Hepatocyte (in vitro differentiated cells): ENCODE measurements around the gene RBM17. TPM values are rescaled to one million over a fixed set of nuclear protein-coding genes. Genes with fewer than 3 reads are reported as not detected.

Experiments used
- DNase-seq: peaks from one replicate; pipeline ENCODE4 v3.0.0-alpha.2; 2016; ENCODE audit warnings: low spot score
- H2AFZ ChIP-seq: fragments of 200-600 bp; sonication (generic); 2 replicates; pipeline ENCODE4 v1.6.0; 2016; ENCODE audit warnings: antibody characterized with exemption, mild to moderate bottlenecking
- H3K27ac ChIP-seq: fragments of 200-600 bp; sonication (generic); 2 replicates; pipeline ENCODE4 v1.5.1; 2016; ENCODE audit warnings: mild to moderate bottlenecking
- H3K27me3 ChIP-seq: fragments of 200-600 bp; sonication (generic); 2 replicates; pipeline ENCODE4 v1.6.1; 2016
- H3K36me3 ChIP-seq: fragments of 200-600 bp; sonication (generic); replicated peaks from 2 replicates; pipeline ENCODE4 v1.5.1; 2016; ENCODE audit warnings: low read depth; ENCODE audit not compliant: insufficient read depth
- H3K4me1 ChIP-seq: fragments of 200-600 bp; sonication (generic); 2 replicates; pipeline ENCODE4 v1.5.1; 2016; ENCODE audit warnings: mild to moderate bottlenecking, moderate library complexity; ENCODE audit not compliant: insufficient read depth
- H3K4me2 ChIP-seq: fragments of 200-600 bp; sonication (generic); 2 replicates; pipeline ENCODE4 v1.6.0; 2016
- H3K4me3 ChIP-seq: fragments of 200-600 bp; sonication (generic); 2 replicates; pipeline ENCODE4 v1.5.1; 2016; ENCODE audit warnings: mild to moderate bottlenecking
- H3K79me2 ChIP-seq: fragments of 200-600 bp; sonication (generic); 2 replicates; pipeline ENCODE4 v1.6.0; 2017; ENCODE audit warnings: mild to moderate bottlenecking
- H3K9me2 ChIP-seq: fragments of 200-600 bp; sonication (generic); replicated peaks from 2 replicates; pipeline ENCODE4 v1.6.0; 2017; ENCODE audit warnings: mild to moderate bottlenecking; ENCODE audit not compliant: insufficient read depth
- H3K9me3 ChIP-seq: fragments of 200-600 bp; sonication (generic); 2 replicates; pipeline ENCODE4 v1.5.1; 2016; ENCODE audit warnings: low read depth, mild to moderate bottlenecking
- H4K20me1 ChIP-seq: fragments of 200-600 bp; sonication (generic); 2 replicates; pipeline ENCODE4 v1.6.0; 2016; ENCODE audit warnings: mild to moderate bottlenecking; ENCODE audit not compliant: insufficient read depth, poor library complexity, severe bottlenecking
- EZH2 ChIP-seq: fragments of 200-600 bp; sonication (generic); IDR thresholded peaks from 2 replicates; pipeline ENCODE4 v1.6.1; 2016; ENCODE audit warnings: antibody characterized with exemption, mild to moderate bottlenecking, borderline replicate concordance
- EZH2phosphoT487 ChIP-seq: fragments of 200-600 bp; sonication (generic); IDR thresholded peaks from one replicate; pipeline ENCODE4 v1.6.1; 2018; ENCODE audit warnings: antibody characterized with exemption, mild to moderate bottlenecking, low read depth, moderate library complexity; ENCODE audit not compliant: unreplicated experiment, severe bottlenecking
- WGBS: methylation state at CpG from one replicate; pipeline ENCODE4 v1.1.6; 2016; ENCODE audit warnings: low lambda C conversion rate; ENCODE audit errors: missing lambda C conversion rate; 5-methylcytosine and 5-hydroxymethylcytosine counted together
- polyA plus RNA-seq: library from polyadenylated mRNA; unstranded; fragments of >200 nt; fragmentation: Nextera tagmentation; extraction: Ambion mirVana; gene quantifications from 2 replicates; pipeline ENCODE4 v1.2.1, GENCODE V29; 2016
- total RNA-seq: library from RNA; depleted of rRNA; stranded (reverse); fragments of >200 nt; gene quantifications from 2 replicates; pipeline ENCODE4 v1.2.3, GENCODE V29; 2014
- TF ChIP-seq, protein P1 (sequence below): fragments of 200-600 bp; sonication (generic); IDR thresholded peaks from 2 replicates; pipeline ENCODE4 v1.5.1; 2016; ENCODE audit warnings: antibody characterized with exemption, mild to moderate bottlenecking; ENCODE audit not compliant: poor library complexity

RBM17 gene
- total and polyA plus RNA-seq, 2 experiments from 2014 or later = 46.7 to 112 TPM

- H3K27ac ChIP-seq = no peak overlapping the region
- H2AFZ ChIP-seq = peak overlapping the region; percentile 40
- peaks cover 13% of the 10 kb centered on the region for H3K4me1 ChIP-seq
These were observed 2.2 kb upstream of the RBM17 start for GRCh38 chr10:6086375-6087233.

GRCh38 chr10:6089334-6090219 is 743 bp downstream of the RBM17 start:
- peaks cover 1% of the 10 kb centered on the region for H3K27me3 ChIP-seq
- H3K36me3 ChIP-seq = no peaks in the 10 kb centered on the region
- peak overlapping the region; percentile 86 for H3K27ac ChIP-seq
- WGBS = 1% methylated on average over 52 of the region's 53 CpGs
- H3K9me2 ChIP-seq = no peaks in the 10 kb centered on the region
- H4K20me1 ChIP-seq = peaks cover 49% of the 10 kb centered on the region
- H3K9me3 ChIP-seq = no peaks in the 10 kb centered on the region
- DNase-seq = peak; percentile 50
- peak overlapping the region; percentile 99 for H3K4me3 ChIP-seq
- TF ChIP-seq, protein P1, sequence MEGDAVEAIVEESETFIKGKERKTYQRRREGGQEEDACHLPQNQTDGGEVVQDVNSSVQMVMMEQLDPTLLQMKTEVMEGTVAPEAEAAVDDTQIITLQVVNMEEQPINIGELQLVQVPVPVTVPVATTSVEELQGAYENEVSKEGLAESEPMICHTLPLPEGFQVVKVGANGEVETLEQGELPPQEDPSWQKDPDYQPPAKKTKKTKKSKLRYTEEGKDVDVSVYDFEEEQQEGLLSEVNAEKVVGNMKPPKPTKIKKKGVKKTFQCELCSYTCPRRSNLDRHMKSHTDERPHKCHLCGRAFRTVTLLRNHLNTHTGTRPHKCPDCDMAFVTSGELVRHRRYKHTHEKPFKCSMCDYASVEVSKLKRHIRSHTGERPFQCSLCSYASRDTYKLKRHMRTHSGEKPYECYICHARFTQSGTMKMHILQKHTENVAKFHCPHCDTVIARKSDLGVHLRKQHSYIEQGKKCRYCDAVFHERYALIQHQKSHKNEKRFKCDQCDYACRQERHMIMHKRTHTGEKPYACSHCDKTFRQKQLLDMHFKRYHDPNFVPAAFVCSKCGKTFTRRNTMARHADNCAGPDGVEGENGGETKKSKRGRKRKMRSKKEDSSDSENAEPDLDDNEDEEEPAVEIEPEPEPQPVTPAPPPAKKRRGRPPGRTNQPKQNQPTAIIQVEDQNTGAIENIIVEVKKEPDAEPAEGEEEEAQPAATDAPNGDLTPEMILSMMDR = no peak
- TF ChIP-seq EZH2phosphoT487 (no peak), EZH2 (no peak)
- H3K4me2 ChIP-seq = peak overlapping the region; percentile 95
- peak overlapping the region; percentile 59 for H2AFZ ChIP-seq
- peaks cover 55% of the 10 kb centered on the region for H3K79me2 ChIP-seq
- H3K4me1 ChIP-seq = peaks cover 21% of the 10 kb centered on the region

More at GRCh38 chr10:6086375-6087233, 2.2 kb upstream of the RBM17 start:
- H3K4me2 ChIP-seq = peak overlapping the region; percentile 56
- no peaks in the 10 kb centered on the region for H3K36me3 ChIP-seq
- H3K27me3 ChIP-seq = peaks cover 22% of the 10 kb centered on the region
- no peaks in the 10 kb centered on the region for H3K9me2 ChIP-seq
- no peaks in the 10 kb centered on the region for H3K9me3 ChIP-seq
- H3K4me3 ChIP-seq = no peak overlapping the region
- 25% methylated on average over 19 of the region's 19 CpGs for WGBS
- H4K20me1 ChIP-seq = peaks cover 25% of the 10 kb centered on the region
- TF ChIP-seq, protein P1 = peak; percentile 82
- no peak for TF ChIP-seq EZH2
- no peak for TF ChIP-seq EZH2phosphoT487
- H3K79me2 ChIP-seq = peaks cover 25% of the 10 kb centered on the region
- peak; percentile 93 for DNase-seq

GRCh38 chr10:6091630-6092029 is 2.8 kb downstream of the RBM17 start:
- H3K9me2 ChIP-seq = no peaks in the 10 kb centered on the region
- no peaks in the 10 kb centered on the region for H3K27me3 ChIP-seq
- peak overlapping the region; percentile 95 for H3K4me2 ChIP-seq
- no peak overlapping the region for H3K27ac ChIP-seq
- H2AFZ ChIP-seq = no peak overlapping the region
- no peak overlapping the region for H3K4me3 ChIP-seq
- H3K79me2 ChIP-seq = peaks cover 75% of the 10 kb centered on the region
- peaks cover 21% of the 10 kb centered on the region for H3K4me1 ChIP-seq
- no peak for TF ChIP-seq EZH2
- TF ChIP-seq, protein P1 = no peak
- no peak for TF ChIP-seq EZH2phosphoT487
- WGBS = 60% methylated on average over 1 of the region's 1 CpG
- H4K20me1 ChIP-seq = peaks cover 70% of the 10 kb centered on the region
- no peaks in the 10 kb centered on the region for H3K9me3 ChIP-seq
- DNase-seq = no peak
- no peaks in the 10 kb centered on the region for H3K36me3 ChIP-seq
